H1 (cell line): Measurements from ENCODE around the gene WDR1. TPM values are rescaled to one million over a fixed set of nuclear protein-coding genes. Genes with fewer than 3 reads are reported as not detected.

Experiments
- ASH2L ChIP-seq: fragments of 200-600, 300-600 bp; sonication (generic); IDR thresholded peaks from one replicate; pipeline ENCODE4 v1.7.1; 2017; ENCODE audit warnings: low read length
- CEBPB ChIP-seq: IDR thresholded peaks from 2 replicates; pipeline ENCODE4 v1.6.1; 2012; ENCODE audit warnings: low read depth, low read length
- E2F6 ChIP-seq: IDR thresholded peaks from 2 replicates; pipeline ENCODE4 v1.6.1; 2012; ENCODE audit warnings: inconsistent platforms
- MAX ChIP-seq: IDR thresholded peaks from 2 replicates; pipeline ENCODE4 v1.6.1; 2012; ENCODE audit warnings: inconsistent platforms
- RNF2 ChIP-seq: fragments of 200-900, 300-1000 bp; sonication (generic); IDR thresholded peaks from 2 replicates; pipeline ENCODE4 v1.7.1; 2016; ENCODE audit warnings: borderline replicate concordance, low read depth, mild to moderate bottlenecking, antibody characterized with exemption, low read length; ENCODE audit not compliant: poor library complexity, severe bottlenecking; ENCODE audit errors: missing control alignments
- SIN3A ChIP-seq, 2 experiments: IDR thresholded peaks in 1 of 2; conservative IDR thresholded peaks in 1 of 2; 2 replicates each; pipeline ENCODE4 v1.6.1; 2011 to 2012; ENCODE audit warnings: low read length in 2 of 2, improper control_type of control experiment in 1 of 2, low read depth in 1 of 2, mild to moderate bottlenecking in 1 of 2
- TCF12 ChIP-seq: IDR thresholded peaks from 2 replicates; pipeline ENCODE4 v1.6.1; 2011; ENCODE audit warnings: low read depth, mild to moderate bottlenecking, low read length
- ZNF274 ChIP-seq: IDR thresholded peaks from 2 replicates; pipeline ENCODE4 v1.7.0; 2012; ENCODE audit warnings: low read length, borderline replicate concordance; ENCODE audit errors: extremely low read depth
- polyA plus RNA-seq, 7 experiments: library from polyadenylated mRNA; depleted of rRNA in 3 of 7; stranded (reverse) in 5 of 7; unstranded in 2 of 7; fragments of >200 nt in 5 of 7; fragments of 200-250 nt in 2 of 7; gene quantifications; 1 replicate in 5 of 7; 2 replicates in 1 of 7; 4 replicates in 1 of 7; pipeline versions ENCODE4 v1.2.1 to v1.2.3, GENCODE V29; 2011 to 2013; ENCODE audit warnings: missing spikeins in 2 of 7, mixed read lengths in 2 of 7
- total RNA-seq: library from RNA; stranded (reverse); fragmentation: NEBNext Ultra II Directional; extraction: Animal tissue kit (Norgen Biotek cat#: 25700); gene quantifications from 2 replicates; pipeline ENCODE4 v1.2.1, GENCODE V29; 2021
- TF ChIP-seq, protein P1 (sequence below): fragments of 300-600 bp; sonication (generic); IDR thresholded peaks from 2 replicates; pipeline ENCODE4 v1.7.1; 2012; ENCODE audit warnings: low read length, moderate library complexity, mild to moderate bottlenecking, inconsistent platforms; ENCODE audit not compliant: insufficient replicate concordance
- TF ChIP-seq, protein P2 (sequence below): IDR thresholded peaks from 2 replicates; pipeline ENCODE4 v1.6.1; 2011; ENCODE audit warnings: low read depth, mild to moderate bottlenecking, low read length; ENCODE audit not compliant: insufficient read depth

WDR1 gene
- total and polyA plus RNA-seq, 2 of the 8 experiments (the other 6 are each of a cell fraction or from before 2014, with no cell fraction given): 315 to 377 TPM

GRCh38 chr4:10159671-10160070 is 43.1 kb upstream of the WDR1 start (continued):
- TF ChIP-seq, protein P1, sequence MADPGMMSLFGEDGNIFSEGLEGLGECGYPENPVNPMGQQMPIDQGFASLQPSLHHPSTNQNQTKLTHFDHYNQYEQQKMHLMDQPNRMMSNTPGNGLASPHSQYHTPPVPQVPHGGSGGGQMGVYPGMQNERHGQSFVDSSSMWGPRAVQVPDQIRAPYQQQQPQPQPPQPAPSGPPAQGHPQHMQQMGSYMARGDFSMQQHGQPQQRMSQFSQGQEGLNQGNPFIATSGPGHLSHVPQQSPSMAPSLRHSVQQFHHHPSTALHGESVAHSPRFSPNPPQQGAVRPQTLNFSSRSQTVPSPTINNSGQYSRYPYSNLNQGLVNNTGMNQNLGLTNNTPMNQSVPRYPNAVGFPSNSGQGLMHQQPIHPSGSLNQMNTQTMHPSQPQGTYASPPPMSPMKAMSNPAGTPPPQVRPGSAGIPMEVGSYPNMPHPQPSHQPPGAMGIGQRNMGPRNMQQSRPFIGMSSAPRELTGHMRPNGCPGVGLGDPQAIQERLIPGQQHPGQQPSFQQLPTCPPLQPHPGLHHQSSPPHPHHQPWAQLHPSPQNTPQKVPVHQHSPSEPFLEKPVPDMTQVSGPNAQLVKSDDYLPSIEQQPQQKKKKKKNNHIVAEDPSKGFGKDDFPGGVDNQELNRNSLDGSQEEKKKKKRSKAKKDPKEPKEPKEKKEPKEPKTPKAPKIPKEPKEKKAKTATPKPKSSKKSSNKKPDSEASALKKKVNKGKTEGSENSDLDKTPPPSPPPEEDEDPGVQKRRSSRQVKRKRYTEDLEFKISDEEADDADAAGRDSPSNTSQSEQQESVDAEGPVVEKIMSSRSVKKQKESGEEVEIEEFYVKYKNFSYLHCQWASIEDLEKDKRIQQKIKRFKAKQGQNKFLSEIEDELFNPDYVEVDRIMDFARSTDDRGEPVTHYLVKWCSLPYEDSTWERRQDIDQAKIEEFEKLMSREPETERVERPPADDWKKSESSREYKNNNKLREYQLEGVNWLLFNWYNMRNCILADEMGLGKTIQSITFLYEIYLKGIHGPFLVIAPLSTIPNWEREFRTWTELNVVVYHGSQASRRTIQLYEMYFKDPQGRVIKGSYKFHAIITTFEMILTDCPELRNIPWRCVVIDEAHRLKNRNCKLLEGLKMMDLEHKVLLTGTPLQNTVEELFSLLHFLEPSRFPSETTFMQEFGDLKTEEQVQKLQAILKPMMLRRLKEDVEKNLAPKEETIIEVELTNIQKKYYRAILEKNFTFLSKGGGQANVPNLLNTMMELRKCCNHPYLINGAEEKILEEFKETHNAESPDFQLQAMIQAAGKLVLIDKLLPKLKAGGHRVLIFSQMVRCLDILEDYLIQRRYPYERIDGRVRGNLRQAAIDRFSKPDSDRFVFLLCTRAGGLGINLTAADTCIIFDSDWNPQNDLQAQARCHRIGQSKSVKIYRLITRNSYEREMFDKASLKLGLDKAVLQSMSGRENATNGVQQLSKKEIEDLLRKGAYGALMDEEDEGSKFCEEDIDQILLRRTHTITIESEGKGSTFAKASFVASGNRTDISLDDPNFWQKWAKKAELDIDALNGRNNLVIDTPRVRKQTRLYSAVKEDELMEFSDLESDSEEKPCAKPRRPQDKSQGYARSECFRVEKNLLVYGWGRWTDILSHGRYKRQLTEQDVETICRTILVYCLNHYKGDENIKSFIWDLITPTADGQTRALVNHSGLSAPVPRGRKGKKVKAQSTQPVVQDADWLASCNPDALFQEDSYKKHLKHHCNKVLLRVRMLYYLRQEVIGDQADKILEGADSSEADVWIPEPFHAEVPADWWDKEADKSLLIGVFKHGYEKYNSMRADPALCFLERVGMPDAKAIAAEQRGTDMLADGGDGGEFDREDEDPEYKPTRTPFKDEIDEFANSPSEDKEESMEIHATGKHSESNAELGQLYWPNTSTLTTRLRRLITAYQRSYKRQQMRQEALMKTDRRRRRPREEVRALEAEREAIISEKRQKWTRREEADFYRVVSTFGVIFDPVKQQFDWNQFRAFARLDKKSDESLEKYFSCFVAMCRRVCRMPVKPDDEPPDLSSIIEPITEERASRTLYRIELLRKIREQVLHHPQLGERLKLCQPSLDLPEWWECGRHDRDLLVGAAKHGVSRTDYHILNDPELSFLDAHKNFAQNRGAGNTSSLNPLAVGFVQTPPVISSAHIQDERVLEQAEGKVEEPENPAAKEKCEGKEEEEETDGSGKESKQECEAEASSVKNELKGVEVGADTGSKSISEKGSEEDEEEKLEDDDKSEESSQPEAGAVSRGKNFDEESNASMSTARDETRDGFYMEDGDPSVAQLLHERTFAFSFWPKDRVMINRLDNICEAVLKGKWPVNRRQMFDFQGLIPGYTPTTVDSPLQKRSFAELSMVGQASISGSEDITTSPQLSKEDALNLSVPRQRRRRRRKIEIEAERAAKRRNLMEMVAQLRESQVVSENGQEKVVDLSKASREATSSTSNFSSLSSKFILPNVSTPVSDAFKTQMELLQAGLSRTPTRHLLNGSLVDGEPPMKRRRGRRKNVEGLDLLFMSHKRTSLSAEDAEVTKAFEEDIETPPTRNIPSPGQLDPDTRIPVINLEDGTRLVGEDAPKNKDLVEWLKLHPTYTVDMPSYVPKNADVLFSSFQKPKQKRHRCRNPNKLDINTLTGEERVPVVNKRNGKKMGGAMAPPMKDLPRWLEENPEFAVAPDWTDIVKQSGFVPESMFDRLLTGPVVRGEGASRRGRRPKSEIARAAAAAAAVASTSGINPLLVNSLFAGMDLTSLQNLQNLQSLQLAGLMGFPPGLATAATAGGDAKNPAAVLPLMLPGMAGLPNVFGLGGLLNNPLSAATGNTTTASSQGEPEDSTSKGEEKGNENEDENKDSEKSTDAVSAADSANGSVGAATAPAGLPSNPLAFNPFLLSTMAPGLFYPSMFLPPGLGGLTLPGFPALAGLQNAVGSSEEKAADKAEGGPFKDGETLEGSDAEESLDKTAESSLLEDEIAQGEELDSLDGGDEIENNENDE: no peak
- no peak for TF ChIP-seq MAX
- no peak for TF ChIP-seq CEBPB
- no peak for TF ChIP-seq SIN3A (conservative IDR thresholded peaks at IDR 0.05 in 1 of 2, IDR thresholded peaks at IDR 0.05 in 1 of 2; ENCODE audit: low read depth in 1 of 2, low read length in 2 of 2)
- TF ChIP-seq, protein P2, sequence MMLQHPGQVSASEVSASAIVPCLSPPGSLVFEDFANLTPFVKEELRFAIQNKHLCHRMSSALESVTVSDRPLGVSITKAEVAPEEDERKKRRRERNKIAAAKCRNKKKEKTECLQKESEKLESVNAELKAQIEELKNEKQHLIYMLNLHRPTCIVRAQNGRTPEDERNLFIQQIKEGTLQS: no peak
- no peak for TF ChIP-seq RNF2
- no peak for TF ChIP-seq E2F6
- TF ChIP-seq ZNF274: no peak
- TF ChIP-seq TCF12: no peak
- TF ChIP-seq ASH2L: no peak
